SU-DHL-6 (cell line): ENCODE data around the gene SH3RF1.

Experiments
- H2AFZ ChIP-seq: fragments of 200-600 bp; sonication (generic); 2 replicates; pipeline ENCODE4 v1.6.1; 2014; ENCODE audit warnings: low read depth, mild to moderate bottlenecking, moderate library complexity, mixed read lengths, antibody characterized with exemption, low read length; ENCODE audit not compliant: severe bottlenecking
- H3F3A ChIP-seq: fragments of 200-600 bp; shearing (Covaris generic); 2 replicates; pipeline ENCODE4 v1.6.0; 2016; ENCODE audit warnings: antibody characterized with exemption, mild to moderate bottlenecking; ENCODE audit not compliant: insufficient read depth
- H3K27ac ChIP-seq: fragments of 200-600 bp; sonication (generic); 2 replicates; pipeline ENCODE4 v1.5.1; 2016; ENCODE audit warnings: low read depth, mild to moderate bottlenecking, low read length, moderate library complexity, mixed read lengths
- H3K27me3 ChIP-seq: fragments of 200-600 bp; sonication (generic), shearing (Covaris generic); 2 replicates; pipeline ENCODE4 v1.6.0; 2014; ENCODE audit warnings: mild to moderate bottlenecking, low read length
- H3K36me3 ChIP-seq: fragments of 200-600 bp; sonication (generic); 2 replicates; pipeline ENCODE4 v1.6.1; 2014; ENCODE audit warnings: mild to moderate bottlenecking, low read length, mixed read lengths
- H3K4me2 ChIP-seq: fragments of 300-600, 200-600 bp; shearing (Covaris generic), sonication (generic); 2 replicates; pipeline ENCODE4 v1.6.0; 2014; ENCODE audit warnings: low read length, low read depth, mild to moderate bottlenecking; ENCODE audit not compliant: poor library complexity, severe bottlenecking
- H3K4me3 ChIP-seq: fragments of 200-600 bp; sonication (generic); 2 replicates; pipeline ENCODE4 v1.5.1; 2014; ENCODE audit warnings: antibody characterized with exemption, low read length, mild to moderate bottlenecking, mixed read lengths; ENCODE audit not compliant: insufficient read depth, poor library complexity, severe bottlenecking
- H3K79me2 ChIP-seq: fragments of 200-600 bp; sonication (generic); 2 replicates; pipeline ENCODE4 v1.6.1; 2014; ENCODE audit warnings: mild to moderate bottlenecking, low read length, moderate library complexity; ENCODE audit not compliant: insufficient read depth
- H3K9ac ChIP-seq: fragments of 200-600 bp; sonication (generic); 2 replicates; pipeline ENCODE4 v1.7.0; 2014; ENCODE audit warnings: mild to moderate bottlenecking, low read length
- H3K9me2 ChIP-seq: fragments of 200-600 bp; sonication (generic); replicated peaks from 2 replicates; pipeline ENCODE4 v1.6.1; 2014; ENCODE audit warnings: low read length; ENCODE audit not compliant: insufficient read depth
- H3K9me3 ChIP-seq: fragments of 200-600 bp; sonication (generic); 2 replicates; pipeline ENCODE4 v1.6.1; 2014; ENCODE audit warnings: low read length, mixed read lengths; ENCODE audit not compliant: insufficient read depth
- H4K20me1 ChIP-seq: fragments of 200-600 bp; sonication (generic); 2 replicates; pipeline ENCODE4 v1.6.1; 2014; ENCODE audit warnings: low read depth, mild to moderate bottlenecking, antibody characterized with exemption, low read length, moderate library complexity, mixed read lengths
- CTCF ChIP-seq: fragments of 200-600 bp; sonication (generic); IDR thresholded peaks from one replicate; pipeline ENCODE4 v1.5.1; 2017; ENCODE audit warnings: antibody characterized with exemption, mild to moderate bottlenecking, low read length, moderate library complexity; ENCODE audit not compliant: insufficient read depth, poor library complexity, severe bottlenecking
- EZH2phosphoT487 ChIP-seq: fragments of 200-600 bp; sonication (generic), shearing (Covaris generic); conservative IDR thresholded peaks from 2 replicates; pipeline ENCODE4 v1.6.1; 2018; ENCODE audit warnings: mild to moderate bottlenecking, antibody characterized with exemption, low read length, moderate library complexity, mixed read lengths

The SH3RF1 gene

GRCh38 chr4:169188204-169188603 is 82.6 kb downstream of the SH3RF1 start:
- no peaks in the 10 kb centered on the region for H3K36me3 ChIP-seq
- no peaks in the 10 kb centered on the region for H3K79me2 ChIP-seq
- H3K4me3 ChIP-seq, result no peak overlapping the region
- H3F3A ChIP-seq, result no peaks in the 10 kb centered on the region
- no peak overlapping the region for H3K4me2 ChIP-seq
- no peak overlapping the region for H3K27ac ChIP-seq
- no peaks in the 10 kb centered on the region for H4K20me1 ChIP-seq
- no peaks in the 10 kb centered on the region for H3K27me3 ChIP-seq
- no peak overlapping the region for H3K9ac ChIP-seq
- TF ChIP-seq EZH2phosphoT487, result no peak
- no peak for TF ChIP-seq CTCF
- no peaks in the 10 kb centered on the region for H3K9me2 ChIP-seq
- no peak overlapping the region for H2AFZ ChIP-seq
- H3K9me3 ChIP-seq, result no peaks in the 10 kb centered on the region

GRCh38 chr4:169185133-169185956 is 85.4 kb downstream of the SH3RF1 start:
- no peak for TF ChIP-seq EZH2phosphoT487
- no peak for TF ChIP-seq CTCF
- H3K27ac ChIP-seq, result no peak overlapping the region
- H3F3A ChIP-seq, result no peaks in the 10 kb centered on the region
- no peaks in the 10 kb centered on the region for H3K9me3 ChIP-seq
- H3K9me2 ChIP-seq, result no peaks in the 10 kb centered on the region
- H2AFZ ChIP-seq, result no peak overlapping the region
- no peaks in the 10 kb centered on the region for H3K79me2 ChIP-seq
- H4K20me1 ChIP-seq, result no peaks in the 10 kb centered on the region
- no peak overlapping the region for H3K4me2 ChIP-seq
- H3K36me3 ChIP-seq, result no peaks in the 10 kb centered on the region
- no peak overlapping the region for H3K9ac ChIP-seq
- H3K4me3 ChIP-seq, result no peak overlapping the region
- H3K27me3 ChIP-seq, result no peaks in the 10 kb centered on the region

GRCh38 chr4:169184686-169185085 is 86.1 kb downstream of the SH3RF1 start:
- H3F3A ChIP-seq, result no peaks in the 10 kb centered on the region
- H2AFZ ChIP-seq, result no peak overlapping the region
- no peaks in the 10 kb centered on the region for H3K36me3 ChIP-seq
- TF ChIP-seq EZH2phosphoT487, result no peak
- TF ChIP-seq CTCF, result no peak
- no peaks in the 10 kb centered on the region for H4K20me1 ChIP-seq
- no peaks in the 10 kb centered on the region for H3K9me3 ChIP-seq
- no peaks in the 10 kb centered on the region for H3K79me2 ChIP-seq
- H3K4me2 ChIP-seq, result no peak overlapping the region
- no peaks in the 10 kb centered on the region for H3K27me3 ChIP-seq
- no peak overlapping the region for H3K9ac ChIP-seq
- H3K9me2 ChIP-seq, result no peaks in the 10 kb centered on the region
- no peak overlapping the region for H3K27ac ChIP-seq
- H3K4me3 ChIP-seq, result no peak overlapping the region
